GM18870 (cell line): ENCODE data around the gene LTB4R.

Experiments
- ATAC-seq: cut with Tn5 transposase; IDR thresholded peaks from one replicate; pipeline ENCODE4 v1.9.1; 2021; ENCODE audit warnings: moderate library complexity; ENCODE audit not compliant: unreplicated experiment

LTB4R gene

GRCh38 chr14:24277606-24278321, 33.5 kb upstream of the LTB4R start:
- no peak for ATAC-seq

DNA sequence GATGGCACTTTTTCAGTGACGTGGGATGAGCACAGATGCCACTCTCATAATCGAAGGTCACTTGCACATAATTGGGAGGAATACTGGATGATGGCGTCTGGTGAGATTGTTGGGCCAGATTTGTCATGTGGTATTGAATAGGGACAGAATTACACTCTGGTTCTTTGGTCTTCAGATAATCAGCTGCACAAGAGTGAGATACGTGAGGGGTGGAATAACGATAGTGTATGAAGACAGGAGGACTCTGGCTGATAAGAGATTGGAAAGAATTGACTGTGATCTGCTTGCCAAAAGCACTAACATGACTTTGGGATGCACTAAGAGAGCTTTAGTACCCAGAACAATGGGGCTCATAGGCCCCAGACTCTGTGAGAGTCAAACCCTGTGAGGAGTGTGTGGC, 32.9 kb upstream of the LTB4R start:
- no peak for ATAC-seq

- ATAC-seq = no peak
Measured at GRCh38 chr14:24279301-24280186, 31.8 kb upstream of the LTB4R start.

- no peak for ATAC-seq
Measured at GRCh38 chr14:24280797-24281460, 30.4 kb upstream of the LTB4R start.

- no peak for ATAC-seq
Measured at GRCh38 chr14:24281636-24282035, 29.7 kb upstream of the LTB4R start.

DNA sequence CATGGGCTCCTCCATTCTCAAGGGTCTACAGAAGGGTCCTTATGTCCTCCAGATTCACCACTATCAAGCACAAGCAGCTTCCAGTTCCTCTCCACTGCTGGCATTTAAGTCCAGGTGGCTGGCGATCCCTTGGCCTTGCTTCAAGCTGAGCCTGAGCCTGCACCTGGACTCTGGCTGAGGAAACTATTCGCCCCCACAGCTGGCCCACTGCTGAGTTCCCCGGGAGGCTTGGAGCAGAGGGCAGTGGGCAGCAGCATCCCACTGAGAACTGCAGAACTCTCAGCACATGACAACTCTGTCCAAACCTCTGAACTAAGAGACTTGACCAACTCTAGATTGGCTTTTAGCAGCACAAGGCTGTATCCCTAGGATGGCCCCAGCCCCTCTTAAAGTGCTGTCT, 28.6 kb upstream of the LTB4R start:
- no peak for ATAC-seq

GRCh38 chr14:24283796-24284460, 27.4 kb upstream of the LTB4R start:
- ATAC-seq = no peak

GRCh38 chr14:24284501-24285035, 26.7 kb upstream of the LTB4R start:
- no peak for ATAC-seq

- no peak for ATAC-seq
Measured at GRCh38 chr14:24285351-24285750, 26.0 kb upstream of the LTB4R start.

- no peak for ATAC-seq
Measured at GRCh38 chr14:24286996-24287395, 24.3 kb upstream of the LTB4R start.

DNA sequence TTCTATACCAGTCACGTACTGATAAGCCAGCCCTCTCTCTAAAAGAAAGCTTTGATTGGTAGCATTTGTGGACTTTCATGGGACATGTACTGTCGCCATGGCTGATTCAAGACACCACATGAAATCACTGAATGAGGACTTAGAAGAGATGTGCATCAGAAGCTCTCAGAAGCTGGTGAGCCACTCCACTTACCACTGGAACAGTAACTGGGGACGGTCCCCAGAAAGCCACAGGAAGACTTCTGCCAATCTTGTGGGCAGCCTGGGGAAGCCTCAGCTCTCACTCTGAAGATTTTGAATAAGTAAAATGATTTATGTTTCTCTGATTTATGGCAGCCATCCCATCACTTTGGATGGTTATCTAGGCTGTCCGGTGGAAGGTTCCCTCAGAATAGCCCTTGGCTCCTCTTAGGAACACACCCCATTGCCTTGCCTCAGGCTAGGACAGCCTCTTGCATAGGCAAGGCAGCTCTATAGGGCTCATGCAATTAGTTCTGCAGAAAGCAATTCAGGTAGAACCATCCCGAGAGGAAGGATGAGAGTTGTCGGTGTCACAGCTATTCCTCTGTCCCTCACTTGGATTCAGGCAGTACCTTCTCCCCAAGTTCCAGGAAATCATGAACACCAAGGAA, 21.5 kb upstream of the LTB4R start:
- ATAC-seq = no peak

- ATAC-seq = no peak
Measured at GRCh38 chr14:24290746-24291145, 20.6 kb upstream of the LTB4R start.

DNA sequence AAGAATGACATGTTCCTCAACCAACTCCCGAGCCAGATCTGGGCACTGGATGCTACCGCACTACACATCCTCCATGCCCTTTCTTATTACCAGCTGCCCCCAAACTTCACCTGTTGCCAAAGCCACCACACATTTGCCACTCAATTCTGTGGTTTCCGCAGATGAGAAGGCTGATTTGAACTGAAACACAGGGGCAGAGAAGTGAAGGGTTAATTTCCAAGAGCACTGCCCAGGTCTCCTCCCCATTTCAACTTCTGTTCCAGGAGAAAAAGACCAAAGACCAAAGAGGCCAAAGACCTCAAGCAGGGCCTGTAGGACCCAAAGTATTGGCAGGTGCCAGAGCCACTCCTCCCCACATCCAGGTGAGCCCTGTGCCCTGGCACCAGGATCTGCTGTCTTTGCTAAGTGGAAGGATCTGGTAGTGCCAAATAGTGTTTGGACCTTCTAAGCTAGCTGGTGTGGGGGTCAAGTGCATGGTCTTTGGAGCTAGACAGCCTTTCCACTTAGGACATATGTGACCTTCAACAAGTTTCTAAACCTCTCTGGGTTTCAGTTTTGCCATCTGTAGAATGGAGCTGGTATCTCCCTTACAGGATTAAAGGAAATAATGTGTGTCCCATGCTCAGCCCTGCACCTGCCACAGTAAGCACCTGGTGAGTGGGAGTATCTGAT, 19.7 kb upstream of the LTB4R start:
- no peak for ATAC-seq

DNA sequence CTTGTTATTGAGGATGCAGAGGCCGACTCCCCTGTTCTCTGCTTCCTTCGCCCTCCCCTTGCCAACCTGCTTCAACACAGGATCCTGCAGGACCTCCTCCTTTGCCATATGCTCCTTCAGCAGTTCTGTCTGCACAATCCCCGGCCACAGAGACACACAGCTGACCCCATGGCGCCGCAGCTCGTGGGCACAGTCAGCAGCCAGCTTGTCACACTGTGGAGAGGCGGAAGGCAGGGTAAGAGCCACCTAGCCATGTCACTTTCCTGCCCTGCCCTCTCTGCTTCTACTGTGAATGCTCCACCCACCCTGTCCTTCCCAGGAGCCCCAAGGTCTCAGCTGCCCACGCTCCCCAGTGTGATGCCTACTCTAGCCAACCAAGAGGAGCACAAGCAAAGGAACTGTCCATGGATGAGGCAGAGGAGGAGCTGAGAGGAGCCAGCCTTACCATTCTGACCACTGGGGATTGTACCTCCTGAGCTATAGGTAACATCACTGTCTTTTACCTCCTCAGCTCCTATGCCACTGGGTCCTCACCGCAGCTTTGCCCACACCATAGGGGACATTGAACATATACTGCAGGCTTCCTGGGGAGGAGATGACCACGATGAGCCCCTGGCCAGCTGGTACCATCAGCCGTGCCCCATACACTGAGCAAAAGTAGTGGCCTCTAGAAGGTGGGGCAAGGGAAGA, 19.0 kb upstream of the LTB4R start:
- ATAC-seq = no peak

GRCh38 chr14:24293525-24293924, 17.8 kb upstream of the LTB4R start:
- ATAC-seq = no peak

- ATAC-seq = peak; percentile 49
Measured at GRCh38 chr14:24296341-24297157, 14.8 kb upstream of the LTB4R start.

DNA sequence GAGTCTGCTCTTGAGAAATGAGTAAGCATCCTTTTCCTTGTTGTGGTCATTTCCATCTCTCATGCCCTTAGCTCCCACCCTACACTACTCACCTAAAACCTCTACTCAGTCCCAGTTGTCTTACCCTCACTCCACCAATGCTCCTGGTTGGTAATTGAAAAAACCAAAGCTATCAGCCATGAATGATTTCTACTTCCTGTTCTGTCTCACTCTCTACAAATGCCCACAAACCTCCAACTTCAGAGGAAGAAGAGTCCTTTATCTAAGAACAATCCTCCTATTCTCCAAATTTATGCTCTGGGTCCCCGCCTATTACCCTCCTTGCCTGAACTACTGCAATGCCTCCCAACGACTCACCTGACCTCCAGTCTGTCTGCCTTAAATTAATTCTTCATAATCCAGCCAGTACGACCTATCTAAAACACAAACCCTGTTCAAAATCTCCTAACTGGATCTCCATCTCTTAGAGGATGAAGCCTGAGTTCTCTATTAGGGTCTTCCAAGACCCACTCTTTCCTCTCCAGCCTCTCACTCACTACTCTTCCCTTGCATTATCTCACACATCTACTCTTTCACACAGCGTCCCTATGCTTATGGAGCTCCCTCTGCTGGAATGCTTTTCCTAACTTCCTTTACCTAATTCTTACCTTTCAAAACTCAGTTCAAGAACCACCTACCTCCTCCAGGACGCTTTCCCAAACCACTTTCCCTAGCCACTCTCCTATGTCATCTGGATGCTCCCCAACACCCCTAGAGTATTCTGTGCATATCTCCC, 13.9 kb upstream of the LTB4R start:
- no peak for ATAC-seq

GRCh38 chr14:24298892-24299254, 12.4 kb upstream of the LTB4R start:
- no peak for ATAC-seq
